GM18499 (cell line): Measurements from ENCODE around the gene SNTG2.

Experiments used
- ATAC-seq: cut with Tn5 transposase; IDR thresholded peaks from one replicate; pipeline ENCODE4 v1.9.1; 2021; ENCODE audit warnings: moderate number of reproducible peaks; ENCODE audit not compliant: insufficient read depth, unreplicated experiment

Gene SNTG2

DNA sequence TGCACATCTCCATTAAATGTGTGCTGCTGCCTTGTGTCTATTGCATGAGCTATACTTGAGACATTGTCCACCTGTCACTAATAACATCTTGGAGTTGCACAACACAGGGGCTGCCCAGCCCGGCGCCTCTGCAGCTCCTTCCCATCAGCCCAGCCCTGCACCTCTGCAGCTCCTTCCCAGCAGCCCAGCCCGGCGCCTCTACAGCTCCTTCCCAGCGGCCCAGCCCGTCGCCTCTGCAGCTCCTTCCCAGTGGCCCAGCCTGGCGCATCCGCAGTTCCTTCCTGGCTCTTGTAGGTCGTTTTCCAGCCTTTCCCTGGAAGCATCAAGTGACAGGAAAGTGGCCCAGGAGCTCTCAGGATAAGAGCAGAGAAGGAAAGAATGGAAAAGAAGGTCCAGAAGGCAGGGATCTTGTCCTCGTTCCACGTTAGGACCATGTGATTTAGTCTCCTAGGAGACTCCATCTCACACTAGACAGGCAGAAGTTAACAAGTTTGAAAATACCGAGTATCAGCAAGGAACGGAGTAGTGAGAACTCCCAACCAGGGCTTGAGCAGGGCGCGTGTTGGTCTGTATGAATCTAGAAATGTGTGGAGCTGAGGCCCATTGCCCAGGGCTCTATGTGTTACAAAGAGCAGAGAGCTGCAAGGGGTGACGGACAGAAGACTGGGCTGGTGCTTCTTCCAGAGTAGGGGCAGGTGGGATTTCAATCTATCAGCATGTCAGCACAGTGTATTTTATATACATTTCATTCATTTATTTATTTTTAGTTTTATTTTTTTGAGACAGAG is 346.9 kb downstream of the SNTG2 start:
- no peak for ATAC-seq

DNA sequence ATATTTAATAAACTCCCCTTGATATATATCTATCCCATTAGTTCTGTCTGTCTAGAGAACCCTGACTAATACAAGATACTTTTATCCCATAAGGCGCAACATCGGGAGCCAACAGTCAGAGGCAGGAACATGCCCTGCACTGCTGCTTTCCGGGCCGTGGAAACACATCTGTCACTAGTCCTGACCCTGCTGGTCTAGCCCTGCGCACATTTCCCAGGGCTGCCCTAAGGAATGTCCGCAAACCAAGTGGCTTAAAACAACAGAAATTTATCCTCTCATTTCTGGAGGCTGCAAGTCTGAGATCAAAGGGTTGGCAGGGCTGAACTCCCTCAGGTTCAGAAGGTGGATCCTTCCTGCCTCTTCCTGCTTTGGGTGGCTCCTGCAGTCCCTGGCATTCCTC is 348.4 kb downstream of the SNTG2 start:
- no peak for ATAC-seq

DNA sequence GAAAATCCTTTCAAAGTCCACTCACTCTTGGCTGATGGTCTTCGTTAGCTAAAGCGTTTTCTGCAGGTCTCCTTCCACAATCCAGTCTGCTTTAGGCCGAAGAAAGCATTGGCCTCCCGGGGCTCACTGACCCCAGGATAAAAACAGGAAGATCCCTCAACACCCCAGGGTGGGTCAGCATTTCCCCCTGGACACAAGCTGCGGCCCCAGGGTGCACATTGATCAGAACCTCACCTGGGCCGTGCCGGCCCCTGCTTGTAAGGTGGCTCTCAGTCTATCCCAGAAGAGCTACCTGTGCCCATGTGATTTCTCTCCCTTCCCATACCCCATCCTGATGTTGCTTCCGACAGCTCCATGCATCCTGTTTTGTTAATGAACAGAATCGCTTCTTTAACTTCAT is 349.6 kb downstream of the SNTG2 start:
- no peak for ATAC-seq

DNA sequence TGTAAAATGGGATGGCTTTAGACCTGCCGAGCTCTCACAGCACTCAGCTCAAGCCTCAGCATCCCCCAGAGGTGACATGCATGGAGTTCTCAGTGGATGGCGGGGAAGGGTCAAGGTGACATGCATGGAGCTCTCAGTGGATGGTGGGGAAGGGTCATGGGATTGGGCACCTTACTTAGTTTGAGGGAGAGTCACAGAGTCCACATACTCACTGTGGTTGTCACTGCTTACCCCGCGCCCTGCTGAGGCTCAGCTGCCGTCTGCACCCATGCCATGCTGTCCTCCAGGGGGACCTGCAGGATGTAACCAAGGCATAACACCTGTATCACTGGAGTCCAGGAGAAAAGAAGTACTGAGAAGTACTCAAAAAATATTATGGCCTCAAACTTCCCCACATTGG is 350.4 kb downstream of the SNTG2 start:
- no peak for ATAC-seq

DNA sequence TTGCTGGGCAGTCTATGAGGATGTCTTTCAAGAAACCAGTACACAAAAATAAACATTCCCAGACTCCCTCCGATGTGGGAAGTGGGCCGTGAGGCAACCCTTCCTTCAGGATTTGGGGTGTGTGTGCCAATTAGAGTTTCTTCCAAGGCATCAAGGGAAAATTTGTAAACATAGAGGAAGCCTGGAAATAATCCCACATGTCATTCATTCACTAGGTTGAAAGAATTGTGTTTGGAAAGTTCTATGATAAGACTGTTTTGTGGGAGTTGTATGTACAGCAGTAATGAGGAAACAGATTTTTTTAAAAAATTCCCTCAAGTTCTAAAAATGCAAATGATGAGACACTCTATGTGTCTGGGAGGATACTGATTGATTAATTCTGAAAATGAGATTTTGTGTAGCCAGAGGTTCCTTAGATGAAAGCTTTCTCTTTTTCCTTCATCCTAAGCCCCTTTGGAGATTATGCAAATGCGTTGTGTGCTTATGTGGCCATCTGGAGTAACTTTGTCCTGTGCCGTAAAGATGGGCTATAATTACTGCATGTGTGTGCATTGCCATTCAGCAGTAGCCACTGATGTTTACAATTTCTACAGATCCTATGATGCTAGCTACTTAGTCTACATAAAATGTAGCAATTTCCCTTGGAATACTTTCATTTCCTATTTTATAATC is 354.8 kb downstream of the SNTG2 start:
- ATAC-seq: no peak

DNA sequence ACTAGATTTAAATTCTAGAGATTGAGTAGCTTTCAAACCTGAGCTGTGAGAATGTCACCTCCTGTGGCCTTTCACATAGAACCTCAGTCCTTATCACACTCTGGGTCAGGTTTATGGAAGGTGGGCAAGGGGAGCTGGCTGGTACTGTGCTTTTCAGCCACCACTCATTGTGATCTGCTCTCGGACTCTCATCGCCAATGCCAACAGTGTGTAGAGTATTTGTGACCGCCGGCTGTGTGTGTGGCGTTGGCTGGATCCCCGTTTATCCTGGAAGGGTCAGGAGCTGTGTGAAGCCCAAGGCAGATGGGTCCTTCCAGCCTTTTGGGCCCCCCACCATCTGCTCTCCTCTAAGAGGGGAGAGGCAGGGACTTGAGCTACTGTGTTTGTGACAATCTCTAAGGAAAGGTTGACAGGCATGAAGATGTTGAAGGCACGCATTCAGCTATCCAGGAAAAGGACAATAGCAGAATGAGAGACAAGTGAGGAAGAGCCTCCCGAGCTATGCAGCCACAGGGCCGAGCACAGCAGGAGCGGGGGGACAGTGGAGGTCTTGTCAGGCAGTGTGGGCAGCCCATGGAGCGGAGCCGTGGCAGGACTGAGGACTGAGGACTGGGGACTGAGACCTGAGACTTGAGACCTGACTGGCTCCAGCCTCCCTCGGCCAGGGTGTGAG is 355.5 kb downstream of the SNTG2 start:
- ATAC-seq: no peak

DNA sequence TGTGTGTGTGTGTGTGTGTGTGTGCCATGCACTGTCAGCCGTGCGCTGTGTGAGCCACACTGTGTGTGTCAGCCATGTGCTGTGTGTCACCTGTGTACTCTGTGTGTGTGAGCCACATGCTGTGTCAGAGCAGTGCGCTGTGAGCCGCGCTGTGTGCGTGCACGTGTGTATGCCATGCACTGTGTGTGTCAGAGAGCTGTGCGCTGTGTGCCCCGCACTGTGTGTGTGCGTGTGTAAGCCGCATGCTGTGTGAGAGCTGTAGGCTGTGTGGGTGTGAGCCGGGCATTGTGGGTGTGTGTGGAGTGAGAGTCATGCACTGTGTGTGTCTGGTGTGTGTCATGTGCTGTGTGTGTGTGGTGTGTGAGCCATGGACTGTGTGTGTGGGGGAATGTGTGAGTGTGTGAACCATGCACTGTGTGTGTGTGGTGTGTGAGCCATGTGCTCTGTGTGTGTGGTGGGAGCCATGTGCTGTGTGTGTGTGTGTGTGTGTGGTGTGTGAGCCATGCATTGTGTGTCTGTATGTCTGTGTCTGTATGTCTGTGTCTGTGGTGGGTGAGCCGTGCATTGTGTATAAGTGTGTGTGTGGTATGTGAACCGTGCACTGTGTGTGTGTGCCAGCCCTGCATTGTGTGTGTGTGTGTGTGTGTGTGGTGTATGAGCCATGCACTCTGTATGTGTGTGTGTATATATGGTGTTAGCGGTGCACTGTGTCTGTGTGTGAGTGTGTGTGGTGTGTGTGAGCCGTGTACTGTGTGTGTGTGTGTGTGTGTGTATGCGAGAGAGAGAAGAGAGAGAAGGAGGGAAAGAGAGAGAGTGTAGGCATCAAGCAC is 356.3 kb downstream of the SNTG2 start:
- no peak for ATAC-seq

DNA sequence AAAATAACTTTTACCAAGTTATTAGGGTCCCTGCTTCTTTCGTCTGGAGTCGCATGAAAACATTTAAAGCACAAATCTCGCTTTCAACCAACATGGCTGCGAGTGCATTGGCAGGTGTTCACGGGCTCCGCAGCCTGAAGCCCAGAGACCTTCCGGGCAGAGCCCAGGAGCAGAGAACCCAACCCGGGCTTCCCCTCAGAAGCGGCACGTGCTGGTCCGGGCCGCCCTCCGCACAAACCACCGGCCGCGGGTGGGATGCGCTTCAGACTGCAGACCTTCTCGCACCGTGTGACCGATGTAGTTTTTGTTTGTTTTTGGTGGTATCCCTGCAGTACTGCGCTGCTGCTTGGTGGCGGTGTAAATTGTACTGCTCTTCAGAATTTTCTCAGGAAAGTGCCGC is 357.0 kb downstream of the SNTG2 start:
- ATAC-seq: no peak

DNA sequence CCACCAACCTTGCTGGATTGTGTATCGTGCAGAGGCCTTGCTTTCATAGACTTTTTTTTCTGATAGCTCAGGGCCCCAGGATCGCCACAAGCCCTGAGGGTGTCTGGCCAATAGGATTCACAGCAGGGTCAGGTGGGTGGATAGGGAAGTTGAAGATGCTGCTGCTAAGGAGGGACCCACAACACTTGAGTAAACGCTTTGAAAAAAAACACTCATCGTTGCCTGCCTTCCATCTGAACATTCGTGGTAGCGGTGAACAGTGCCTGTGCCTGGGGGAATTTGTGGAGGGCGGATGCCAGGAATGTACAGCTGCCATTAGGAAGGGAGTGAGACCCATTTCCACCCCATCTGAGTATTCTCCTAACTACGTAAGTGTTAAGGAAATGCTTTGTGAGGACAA is 358.0 kb downstream of the SNTG2 start:
- no peak for ATAC-seq

DNA sequence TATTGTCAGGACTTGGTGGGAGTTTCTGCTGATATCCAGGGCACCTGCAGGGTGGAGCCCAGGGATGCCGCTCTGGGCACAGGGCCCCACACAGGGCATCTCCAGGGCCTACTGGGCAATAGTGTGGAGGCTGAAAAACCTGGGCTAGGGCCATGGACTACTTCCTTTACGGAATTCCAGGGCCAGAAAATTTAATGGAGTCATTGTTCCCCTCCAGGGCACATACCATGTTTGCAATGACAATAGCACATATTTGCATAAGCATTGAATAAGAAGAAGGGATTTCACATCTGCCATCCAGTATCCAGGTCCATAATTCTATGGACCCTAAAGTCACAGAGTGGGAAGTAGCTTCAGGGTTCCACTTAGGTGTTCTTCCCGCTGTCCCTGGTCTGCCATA is 358.9 kb downstream of the SNTG2 start:
- ATAC-seq: no peak

DNA sequence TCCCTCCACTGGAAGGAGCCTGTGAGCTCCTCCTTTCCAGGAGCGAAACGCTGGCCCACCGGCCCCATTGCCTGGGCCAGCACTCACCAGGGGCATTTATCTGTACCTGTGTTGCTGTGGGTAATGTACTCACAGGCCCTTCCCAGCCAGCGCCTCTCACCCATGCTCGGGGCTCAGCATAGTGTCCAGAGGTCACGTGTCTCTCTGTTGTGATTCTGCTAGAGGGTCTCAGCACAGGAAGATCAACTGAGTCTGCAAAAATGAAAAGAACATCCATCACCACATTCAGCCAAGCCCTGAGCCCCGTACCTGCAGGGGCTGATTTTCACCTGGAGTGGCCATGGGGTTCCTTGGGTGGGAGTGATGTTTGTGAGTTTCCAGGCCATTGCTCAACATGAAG is 359.6 kb downstream of the SNTG2 start:
- no peak for ATAC-seq

DNA sequence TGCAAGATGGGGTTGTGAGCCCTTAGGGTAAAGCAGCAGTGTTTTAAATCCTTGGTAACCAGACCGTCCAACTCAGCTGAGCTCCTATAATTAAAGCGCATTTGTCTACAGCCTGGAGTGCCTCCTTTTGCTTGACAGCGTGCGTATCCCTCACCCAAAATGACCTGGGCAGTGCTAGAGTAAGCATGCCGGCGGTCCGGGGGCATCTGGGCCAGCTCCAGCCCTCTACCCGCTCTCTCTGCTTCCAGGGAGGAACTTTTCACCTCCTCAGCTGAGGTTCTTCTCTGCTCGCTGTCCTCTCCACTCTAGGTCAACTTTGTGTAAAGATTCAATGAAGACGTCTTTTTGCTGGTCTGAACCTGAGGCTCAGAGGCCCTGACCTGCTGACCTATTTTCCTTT is 360.2 kb downstream of the SNTG2 start:
- ATAC-seq: no peak

DNA sequence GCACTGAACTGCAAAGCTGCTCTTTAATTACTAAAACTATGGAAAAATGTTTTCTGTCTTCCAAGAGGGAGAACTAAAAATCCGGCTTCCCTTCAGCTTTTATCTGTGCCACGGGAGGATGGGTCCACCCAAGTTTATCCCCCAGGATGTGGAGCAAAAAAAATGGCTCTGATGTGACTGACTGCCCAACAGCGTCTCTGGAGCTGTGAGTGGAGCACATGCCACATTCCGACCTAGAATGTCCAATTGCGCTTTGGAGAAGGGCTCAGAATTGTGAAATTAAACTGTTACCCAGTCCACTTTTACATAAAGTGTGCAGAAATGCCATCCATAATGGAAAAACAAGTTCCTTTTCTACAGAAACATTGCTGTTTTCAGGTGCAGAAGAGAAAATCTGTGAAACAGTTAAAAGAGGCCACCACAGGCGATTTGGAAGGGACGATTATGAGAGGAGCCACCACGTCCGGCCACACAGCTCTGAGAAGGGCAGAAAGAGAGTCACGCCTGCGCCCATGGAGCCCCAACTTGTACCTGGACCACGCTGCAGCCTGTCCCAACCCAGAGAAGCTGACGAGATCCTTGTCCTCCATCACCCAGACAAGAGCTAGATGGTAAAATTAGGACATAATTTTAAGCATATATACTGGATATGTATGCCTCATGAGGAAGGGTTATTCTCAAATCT is 362.7 kb downstream of the SNTG2 start:
- ATAC-seq: no peak

DNA sequence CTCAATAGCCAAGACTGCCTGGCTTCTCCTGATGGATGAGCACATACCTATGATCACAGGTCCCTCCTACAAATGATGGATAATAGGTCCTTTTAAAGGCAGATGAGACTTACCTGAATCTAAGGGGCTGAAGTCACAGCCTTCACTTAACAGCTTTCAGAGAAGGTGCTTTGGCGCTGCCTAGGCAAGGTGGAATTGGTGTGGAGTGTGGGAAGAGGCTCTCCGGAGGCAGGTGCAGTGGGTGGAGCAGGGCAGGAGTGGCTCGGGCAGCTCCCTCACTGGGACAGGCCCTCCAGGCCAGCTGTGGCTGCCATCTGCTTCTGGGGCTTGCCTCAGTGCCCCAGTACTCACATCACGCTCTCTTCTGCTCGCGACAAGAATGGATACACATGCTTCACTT is 363.6 kb downstream of the SNTG2 start:
- ATAC-seq: no peak

DNA sequence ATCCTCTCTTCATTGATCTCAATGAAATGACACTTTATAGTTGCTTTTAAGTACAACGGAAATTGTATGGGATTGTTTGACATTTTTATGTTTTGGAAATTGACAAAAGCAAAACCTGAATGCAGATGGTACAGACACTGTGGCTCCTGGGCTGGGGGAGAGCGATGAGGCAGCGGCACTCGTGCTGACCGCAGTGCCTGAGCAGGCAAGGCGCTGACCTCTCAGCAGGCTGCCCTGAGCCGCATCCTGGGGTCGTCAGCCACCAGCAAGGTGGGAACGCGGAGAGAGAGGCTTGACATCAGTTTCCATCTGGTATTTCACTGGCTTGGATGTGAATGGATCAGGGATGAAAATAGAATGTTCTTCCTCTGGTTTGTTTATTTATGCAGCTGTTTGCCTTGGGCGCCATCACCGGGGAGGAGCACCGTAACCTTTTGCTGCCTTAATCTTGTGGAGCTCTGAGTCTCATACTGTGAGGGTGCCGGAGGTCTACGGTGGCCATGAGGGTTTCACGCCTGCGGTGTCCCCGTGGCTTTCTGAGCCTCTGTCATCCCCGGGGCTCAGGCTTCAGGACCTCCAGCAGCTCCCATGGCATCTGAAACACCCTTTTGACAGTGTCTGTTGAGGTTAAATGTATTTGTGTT is 367.8 kb downstream of the SNTG2 start:
- no peak for ATAC-seq

DNA sequence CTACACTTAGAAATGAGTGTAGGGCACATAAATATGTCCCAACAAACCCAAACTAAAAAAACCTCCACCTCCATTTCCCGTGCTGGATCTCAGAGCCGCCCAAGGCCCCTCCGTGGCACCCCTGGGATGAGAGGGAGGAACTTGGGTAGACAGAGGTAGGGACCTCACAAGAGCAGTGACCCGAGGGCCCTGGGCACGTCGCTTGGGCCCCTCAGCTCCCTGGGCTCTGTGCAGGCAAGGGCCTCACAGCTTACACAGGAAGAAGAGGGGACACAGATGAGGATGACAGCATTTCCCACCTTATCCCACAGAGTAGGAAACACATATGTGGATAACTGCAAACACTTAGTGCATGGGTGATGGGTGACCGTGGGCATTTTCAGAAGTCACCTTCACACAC is 368.7 kb downstream of the SNTG2 start:
- ATAC-seq: no peak

DNA sequence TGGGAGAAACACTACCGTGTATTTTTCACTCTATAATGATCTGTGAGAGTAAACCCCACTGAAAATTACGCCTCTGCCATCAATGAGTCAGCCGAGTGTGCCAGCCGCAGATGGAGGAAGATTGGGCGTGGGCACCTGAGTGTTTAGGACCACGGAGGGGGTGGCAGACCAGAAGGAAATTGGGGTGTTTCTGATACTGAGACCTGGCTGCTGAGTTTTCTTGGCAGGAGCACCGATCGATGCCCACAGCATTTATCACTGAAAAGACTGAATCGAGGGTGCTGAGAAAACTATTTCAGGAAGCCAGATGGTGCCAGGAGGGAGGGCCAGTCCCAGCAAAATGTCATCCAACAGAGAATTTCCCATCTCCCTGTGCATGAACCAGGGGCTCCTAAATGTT is 370.7 kb downstream of the SNTG2 start:
- ATAC-seq: no peak

DNA sequence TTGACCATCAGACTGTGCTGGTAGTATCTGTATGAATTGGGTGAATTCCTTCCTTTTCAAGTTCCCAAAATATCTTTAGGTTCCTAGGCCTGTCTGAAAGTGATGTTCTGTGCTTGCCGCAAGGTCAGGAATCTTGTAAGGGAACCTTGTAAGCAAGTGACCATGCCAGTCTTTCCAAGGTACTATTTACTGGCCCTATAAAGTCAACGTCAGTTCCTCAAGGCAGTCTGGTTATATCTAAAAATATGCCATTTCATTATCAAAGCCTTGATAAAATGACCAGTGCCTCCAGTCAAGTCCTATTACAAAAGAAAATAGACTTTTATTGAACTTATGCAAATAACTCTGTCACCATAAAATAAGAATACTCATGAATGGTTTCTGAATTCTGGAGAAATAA is 374.2 kb downstream of the SNTG2 start:
- ATAC-seq: no peak

DNA sequence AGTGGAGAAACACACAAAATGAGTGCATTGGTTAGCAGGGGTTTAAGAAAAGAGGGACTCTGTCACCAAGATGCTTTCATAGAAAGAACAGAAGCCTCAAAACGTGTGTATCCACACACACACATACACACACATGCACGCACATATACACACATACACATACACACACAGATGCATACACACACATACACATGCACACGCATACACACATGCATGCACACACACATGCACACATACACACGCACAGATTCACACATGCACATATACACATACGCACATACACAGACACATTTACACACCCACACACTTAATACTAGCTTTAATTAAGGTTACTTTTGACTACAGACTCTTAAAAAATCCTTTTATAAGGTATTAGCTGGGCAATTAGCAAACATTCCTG is 378.0 kb downstream of the SNTG2 start:
- no peak for ATAC-seq
